OCI-LY7 (cell line): Measurements from ENCODE around the gene SNAPC5.
"Not testable (repeated sequence)": the region's sequence is repeated elsewhere in the genome, so short reads cannot be mapped to it uniquely, and the experiment has no call there.

Experiments used
- CTCF ChIP-seq: fragments of 200-600 bp; sonication (generic); conservative IDR thresholded peaks from 2 replicates; pipeline ENCODE4 v1.5.1; 2014; ENCODE audit warnings: mild to moderate bottlenecking, antibody characterized with exemption, low read length, moderate library complexity, mixed read lengths
- EZH2phosphoT487 ChIP-seq: fragments of 200-600 bp; sonication (generic); IDR thresholded peaks from 2 replicates; pipeline ENCODE4 v1.6.1; 2018; ENCODE audit warnings: low read depth, borderline replicate concordance, mild to moderate bottlenecking, mixed run types, antibody characterized with exemption, low read length, moderate library complexity, mixed read lengths

GRCh38 chr15:66470825-66471224, 26.7 kb downstream of the SNAPC5 start:
- not testable (repeated sequence) for TF ChIP-seq EZH2phosphoT487, CTCF
